Nephron progenitor cell (in vitro differentiated cells): ENCODE measurements around the gene LRG1.

Experiments used
- DNase-seq: peaks from one replicate; pipeline ENCODE4 v3.0.0; 2021
- H3K27ac Mint-ChIP-seq: 2 replicates; pipeline ENCODE4 v1.8.0; 2021; ENCODE audit warnings: mild to moderate bottlenecking, moderate library complexity, mixed read lengths
- H3K27me3 Mint-ChIP-seq: 2 replicates; pipeline ENCODE4 v1.8.0; 2021; ENCODE audit warnings: mild to moderate bottlenecking, low read depth, mixed read lengths; ENCODE audit not compliant: poor library complexity
- H3K36me3 Mint-ChIP-seq: 2 replicates; pipeline ENCODE4 v1.8.0; 2021; ENCODE audit warnings: low read depth, mixed read lengths
- H3K4me1 Mint-ChIP-seq: 2 replicates; pipeline ENCODE4 v1.8.0; 2021; ENCODE audit warnings: mixed read lengths
- H3K4me3 Mint-ChIP-seq: 2 replicates; pipeline ENCODE4 v1.8.0; 2021; ENCODE audit warnings: mild to moderate bottlenecking, moderate library complexity, mixed read lengths
- H3K9me3 Mint-ChIP-seq: 2 replicates; pipeline ENCODE4 v1.8.0; 2021; ENCODE audit warnings: mild to moderate bottlenecking, moderate library complexity, mixed read lengths
- CTCF ChIP-seq: fragments of 200-600 bp; sonication (generic); IDR thresholded peaks from 2 replicates; pipeline ENCODE4 v1.5.0; 2021; ENCODE audit warnings: antibody characterized with exemption

The LRG1 gene

GRCh38 chr19:4539693-4540581 is at the start of gene LRG1:
LRG1 (minus strand) TSS chr19:4540036; CDS start chr19:4540013, 23 bp downstream.
- Mint-ChIP-seq H3K4me1 (peaks cover 31% of the 10 kb centered on the region), H3K27me3 (peaks cover 19% of the 10 kb centered on the region), H3K9me3 (peaks cover 8% of the 10 kb centered on the region), H3K4me3 (no peak within 1 kb of the TSS), H3K36me3 (no peaks in the 10 kb centered on the region), H3K27ac (peak within 1 kb of the TSS; percentile 31)
- DNase-seq, result no peak
- no peak for TF ChIP-seq CTCF

- no peak overlapping the region for H3K27ac Mint-ChIP-seq
- H3K9me3 Mint-ChIP-seq, result no peaks in the 10 kb centered on the region
- H3K4me1 Mint-ChIP-seq, result peaks cover 32% of the 10 kb centered on the region
- H3K36me3 Mint-ChIP-seq, result no peaks in the 10 kb centered on the region
- DNase-seq, result no peak
- peaks cover 43% of the 10 kb centered on the region for H3K27me3 Mint-ChIP-seq
- H3K4me3 Mint-ChIP-seq, result no peak overlapping the region
- TF ChIP-seq CTCF, result no peak
These were observed 48.5 kb upstream of the LRG1 start for GRCh38 chr19:4588291-4588761.

GRCh38 chr19:4587527-4587926 is 47.7 kb upstream of the LRG1 start:
- Mint-ChIP-seq H3K9me3 (no peaks in the 10 kb centered on the region), H3K27me3 (peaks cover 43% of the 10 kb centered on the region), H3K4me1 (peaks cover 29% of the 10 kb centered on the region), H3K27ac (no peak overlapping the region), H3K36me3 (no peaks in the 10 kb centered on the region), H3K4me3 (no peak overlapping the region)
- no peak for TF ChIP-seq CTCF
- DNase-seq, result no peak

GRCh38 chr19:4586691-4587090 is 46.9 kb upstream of the LRG1 start:
- Mint-ChIP-seq H3K4me3 (no peak overlapping the region), H3K9me3 (no peaks in the 10 kb centered on the region), H3K27ac (no peak overlapping the region), H3K4me1 (peaks cover 35% of the 10 kb centered on the region), H3K36me3 (no peaks in the 10 kb centered on the region), H3K27me3 (peaks cover 47% of the 10 kb centered on the region)
- no peak for DNase-seq
- TF ChIP-seq CTCF, result no peak

GRCh38 chr19:4586245-4586644 is 46.4 kb upstream of the LRG1 start:
- Mint-ChIP-seq H3K9me3 (no peaks in the 10 kb centered on the region), H3K4me1 (peaks cover 35% of the 10 kb centered on the region), H3K27me3 (peaks cover 43% of the 10 kb centered on the region), H3K36me3 (no peaks in the 10 kb centered on the region), H3K4me3 (no peak overlapping the region), H3K27ac (no peak overlapping the region)
- no peak for DNase-seq
- no peak for TF ChIP-seq CTCF

GRCh38 chr19:4585556-4585955 is 45.7 kb upstream of the LRG1 start:
- Mint-ChIP-seq H3K27me3 (peaks cover 46% of the 10 kb centered on the region), H3K4me1 (peaks cover 35% of the 10 kb centered on the region), H3K36me3 (no peaks in the 10 kb centered on the region), H3K27ac (no peak overlapping the region), H3K9me3 (no peaks in the 10 kb centered on the region), H3K4me3 (peak overlapping the region; percentile 39)
- no peak for DNase-seq
- no peak for TF ChIP-seq CTCF
